K562 (cell line): ENCODE measurements around the gene ADAR. TPM values are rescaled to one million over a fixed set of nuclear protein-coding genes. Genes with fewer than 3 reads are reported as not detected.

Experiments used
- ATAC-seq: fragments of 200-7000 bp; cut with Tn5 transposase; 3 replicates; pipeline ENCODE4 v1.9.1; 2020; ENCODE audit warnings: moderate library complexity
- BruUV-seq: library from RNA; stranded (reverse); fragments of 400-500 nt; replicated peaks from 2 replicates; lab custom pipeline; 2021; lab: Mats Ljungman, UMichigan
- CTCF ChIA-PET: fragments of 300-600 bp; formaldehyde crosslinking; extraction: SDS; loops from one replicate; lab custom pipeline; 2021; ENCODE audit warnings: low intra/inter-chr PET ratio; lab: Yijun Ruan, JAX
- POLR2A ChIA-PET: fragments of 300-600, 350-650 bp; sonication (Branson Sonifier 250); formaldehyde crosslinking; extraction: SDS; loops from one replicate; lab custom pipeline; 2021; ENCODE audit warnings: antibody characterized with exemption, inconsistent platforms; lab: Yijun Ruan, JAX
- DNase-seq, 4 experiments: peaks; one replicate each; pipeline versions ENCODE4 v3.0.0 to v3.0.0-alpha.2; 2011 to 2018; ENCODE audit warnings: low spot score in 3 of 4, mixed read lengths in 3 of 4; ENCODE audit errors: extremely low read depth in 1 of 4
- FAIRE-seq: peaks from 2 replicates; lab custom pipeline; 2011; peaks lifted over from hg19 to GRCh38; lab: Jason Lieb, UNC
- H2AFZ ChIP-seq: 2 replicates; pipeline ENCODE4 v1.6.0; 2011; ENCODE audit warnings: low read depth, low read length, control low read depth, inconsistent platforms
- H3K27ac ChIP-seq: fragments of 200-600 bp; 3 replicates; pipeline ENCODE4 v1.8.0; 2011; ENCODE audit warnings: low read depth, mild to moderate bottlenecking, control low read depth, inconsistent platforms, low read length, moderate library complexity, mixed read lengths; ENCODE audit errors: extremely low read depth
- H3K27me3 ChIP-seq, 2 experiments: fragments of 300-600 bp in 1 of 2; 2 replicates in 1 of 2; 3 replicates in 1 of 2; pipeline versions ENCODE4 v1.6.0 to v1.8.0; 2011; ENCODE audit warnings: inconsistent platforms in 2 of 2, low read length in 2 of 2, mild to moderate bottlenecking in 1 of 2, mixed read lengths in 1 of 2, moderate library complexity in 1 of 2; ENCODE audit not compliant: control insufficient read depth in 2 of 2, insufficient read depth in 2 of 2
- H3K36me3 ChIP-seq: fragments of 300-600 bp; 3 replicates; pipeline ENCODE4 v1.8.0; 2011; ENCODE audit warnings: mild to moderate bottlenecking, low read length, inconsistent platforms; ENCODE audit not compliant: control insufficient read depth, insufficient read depth
- H3K4me1 ChIP-seq, 2 experiments: fragments of 200-600 bp in 1 of 2; replicated peaks in 1 of 2; 2 replicates in 1 of 2; 3 replicates in 1 of 2; pipeline versions ENCODE4 v1.5.1 to v1.8.0; 2011; ENCODE audit warnings: inconsistent platforms in 2 of 2, low read length in 2 of 2, mild to moderate bottlenecking in 1 of 2, mixed read lengths in 1 of 2, moderate library complexity in 1 of 2; ENCODE audit not compliant: control insufficient read depth in 2 of 2, insufficient read depth in 2 of 2
- H3K4me2 ChIP-seq: 2 replicates; pipeline ENCODE4 v1.6.1; 2011; ENCODE audit warnings: low read length, control low read depth, inconsistent platforms, mixed read lengths; ENCODE audit not compliant: insufficient read depth
- H3K4me3 ChIP-seq: fragments of 200-600 bp; sonication (generic), shearing (Covaris generic); 2 replicates; pipeline ENCODE4 v1.5.1; 2016; ENCODE audit warnings: control low read depth, inconsistent platforms
- H3K79me2 ChIP-seq: fragments of 200-600 bp; 3 replicates; pipeline ENCODE4 v1.8.0; 2011; ENCODE audit warnings: low read length, inconsistent platforms; ENCODE audit not compliant: control insufficient read depth, insufficient read depth
- H3K9ac ChIP-seq, 2 experiments: 2 replicates each; pipeline versions ENCODE4 v1.6.0 to v1.6.1; 2011; ENCODE audit warnings: low read depth in 2 of 2, low read length in 2 of 2, control low read depth in 1 of 2, inconsistent platforms in 1 of 2, mild to moderate bottlenecking in 1 of 2, mixed read lengths in 1 of 2; ENCODE audit not compliant: insufficient read depth in 1 of 2
- H3K9me1 ChIP-seq: one replicate; pipeline ENCODE4 v1.6.0; 2011; ENCODE audit warnings: inconsistent platforms, mild to moderate bottlenecking, low read length, moderate library complexity; ENCODE audit not compliant: control insufficient read depth, insufficient read depth
- H3K9me3 ChIP-seq: replicated peaks from 2 replicates; pipeline ENCODE4 v1.5.1; 2011; ENCODE audit warnings: low read depth, low read length, inconsistent platforms; ENCODE audit not compliant: control insufficient read depth, insufficient read depth
- H4K20me1 ChIP-seq: replicated peaks from 2 replicates; pipeline ENCODE4 v1.6.1; 2011; ENCODE audit warnings: low read length, inconsistent platforms, mixed read lengths; ENCODE audit not compliant: control insufficient read depth, insufficient read depth
- ARID2 ChIP-seq: fragments of 450-650 bp; IDR thresholded peaks from 2 replicates; pipeline ENCODE4 v1.6.1; 2017; ENCODE audit warnings: antibody characterized with exemption, mild to moderate bottlenecking
- ATF3 ChIP-seq, 2 experiments: fragments of 450-650 bp in 1 of 2; sonication (generic) in 1 of 2; formaldehyde crosslinking in 1 of 2; IDR thresholded peaks in 1 of 2; conservative IDR thresholded peaks in 1 of 2; 2 replicates each; pipeline versions ENCODE4 v1.6.1 to v1.8.1; 2016 to 2023; ENCODE audit warnings: mild to moderate bottlenecking in 2 of 2, moderate library complexity in 2 of 2, inconsistent platforms in 1 of 2, missing genetic modification reagents in 1 of 2
- BRD4 ChIP-seq: fragments of 200-600 bp; sonication (generic); IDR thresholded peaks from 2 replicates; pipeline ENCODE4 v1.6.1; 2017; ENCODE audit warnings: inconsistent platforms
- DACH1 ChIP-seq: fragments of 450-650 bp; IDR thresholded peaks from 2 replicates; pipeline ENCODE4 v1.6.1; 2018; ENCODE audit not compliant: partially characterized antibody
- HLTF ChIP-seq: fragments of 450-650 bp; IDR thresholded peaks from 2 replicates; pipeline ENCODE4 v1.6.1; 2016
- HNRNPL ChIP-seq: fragments of 200-400 bp; formaldehyde crosslinking; IDR thresholded peaks from 2 replicates; pipeline ENCODE4 v1.6.1; 2017; ENCODE audit warnings: low read depth, mild to moderate bottlenecking, low read length
- POLR2AphosphoS5 ChIP-seq: IDR thresholded peaks from 2 replicates; pipeline ENCODE4 v1.6.1; 2011; ENCODE audit warnings: mild to moderate bottlenecking, low read depth, low read length, moderate library complexity; ENCODE audit not compliant: control insufficient read depth, insufficient read depth
- PTRF ChIP-seq: fragments of 450-650 bp; IDR thresholded peaks from 2 replicates; pipeline ENCODE4 v1.6.1; 2016; ENCODE audit warnings: mild to moderate bottlenecking, missing genetic modification characterization, missing compliant biosample characterization
- UBTF ChIP-seq, 2 experiments: IDR thresholded peaks; 2 replicates each; pipeline ENCODE4 v1.6.1; 2012; ENCODE audit warnings: improper control_type of control experiment in 2 of 2, low read depth in 2 of 2, low read length in 2 of 2, borderline replicate concordance in 1 of 2
- ZBTB7A ChIP-seq: IDR thresholded peaks from 2 replicates; pipeline ENCODE4 v1.6.1; 2011; ENCODE audit warnings: low read depth, mild to moderate bottlenecking, low read length, moderate library complexity, borderline replicate concordance; ENCODE audit not compliant: control insufficient read depth
- ZNF224 ChIP-seq: sonication (generic); formaldehyde crosslinking; IDR thresholded peaks from 2 replicates; pipeline ENCODE4 v1.8.0; 2022; ENCODE audit warnings: mild to moderate bottlenecking, missing genetic modification reagents
- ZZZ3 ChIP-seq: fragments of 450-650 bp; IDR thresholded peaks from 2 replicates; pipeline ENCODE4 v1.6.1; 2016; ENCODE audit warnings: antibody characterized with exemption, mild to moderate bottlenecking, moderate library complexity
- WGBS: fragments of 100-300 bp; shearing (Covaris generic); methylation state at CpG from one replicate; pipeline ENCODE4 v1.1.6; 2016; ENCODE audit warnings: low coverage, mixed read lengths; ENCODE audit not compliant: insufficient coverage; ENCODE audit errors: missing lambda C conversion rate; 5-methylcytosine and 5-hydroxymethylcytosine counted together
- in situ Hi-C: fragments of 300-500 bp; cut with MboI; formaldehyde crosslinking; loops from 4 replicates; pipeline ENCODE4 v1.15.0; 2018; ENCODE audit warnings: inconsistent platforms, mixed read lengths
- intact Hi-C: fragments of 100-400 bp; cut with micrococcal nuclease; formaldehyde crosslinking; loops from 2 replicates; pipeline ENCODE4 v1.14.2; 2022
- polyA plus RNA-seq, 8 experiments: library from polyadenylated mRNA; depleted of rRNA in 4 of 8; stranded (reverse) in 5 of 8; unstranded in 3 of 8; fragments of >200 nt; fragmentation: Nextera tagmentation in 2 of 8; fragmentation: Illumina TruSeq in 1 of 8; extraction: Ambion mirVana in 2 of 8; extraction: Trizol in 1 of 8; gene quantifications; 2 replicates each; pipeline versions ENCODE4 v1.2.1 to v1.2.3, GENCODE V29; 2011 to 2014; ENCODE audit warnings: inconsistent platforms in 1 of 8, missing spikeins in 1 of 8
- total RNA-seq, 7 experiments: library from RNA; depleted of rRNA in 6 of 7; stranded (reverse); fragments of >200 nt in 6 of 7; fragmentation: Illumina TruSeq in 2 of 7; extraction: Trizol in 2 of 7; gene quantifications; 2 replicates each; pipeline versions ENCODE4 v1.2.1 to v1.2.3, GENCODE V29; 2011 to 2021; ENCODE audit warnings: low replicate concordance in 1 of 7
- TF ChIP-seq, protein P1 (sequence below): fragments of 450-650 bp; formaldehyde crosslinking; conservative IDR thresholded peaks from 2 replicates; pipeline ENCODE4 v1.4.0; 2022; ENCODE audit warnings: mild to moderate bottlenecking, missing genetic modification characterization

The ADAR gene
- total and polyA plus RNA-seq, 9 of the 15 experiments (the other 6 are each of a cell fraction or from before 2014, with no cell fraction given) = 30.1 to 123 (median 60.2) TPM

DNA sequence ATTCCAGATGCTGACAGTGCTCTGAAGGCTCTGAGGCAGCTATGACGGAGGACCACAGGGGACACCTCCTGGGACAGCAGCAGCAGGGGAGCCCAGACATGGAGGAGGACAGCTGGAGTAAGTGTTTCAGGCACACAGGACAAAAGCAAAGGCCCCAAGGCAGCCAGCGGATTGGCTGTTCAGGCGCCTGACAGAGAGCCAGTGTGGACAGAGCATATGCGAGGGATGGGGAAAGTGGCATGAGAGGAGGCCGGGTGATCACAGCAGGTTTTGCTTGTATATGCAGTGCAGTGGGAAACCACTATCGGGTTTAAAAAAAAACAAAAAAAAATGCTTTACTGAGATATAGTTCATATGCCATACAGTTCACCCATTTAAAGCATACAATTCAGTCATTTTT is 21.3 kb downstream of the ADAR start:
- H3K9me1 ChIP-seq = peaks cover 3% of the 10 kb centered on the region
- no peak overlapping the region for H3K4me2 ChIP-seq
- H3K79me2 ChIP-seq = no peaks in the 10 kb centered on the region
- no peak overlapping the region for H3K27ac ChIP-seq
- H3K9ac ChIP-seq = no peak overlapping the region
- H3K4me3 ChIP-seq = no peak overlapping the region
- intact Hi-C loops = no loop called here
- peaks cover 0 to 4% of the 10 kb centered on the region in 2 experiments; a peak in 1 of 5 replicates for H3K4me1 ChIP-seq
- 94% methylated on average over 6 of the region's 6 CpGs for WGBS
- no peaks in the 10 kb centered on the region for H3K9me3 ChIP-seq
- no peak overlapping the region for H2AFZ ChIP-seq
- ATAC-seq = no peak
- H3K36me3 ChIP-seq = peaks cover 100% of the 10 kb centered on the region
- ChIA-PET CTCF (no interaction called here), POLR2A (no interaction called here)
- BruUV-seq = no TSS peak
- H3K27me3 ChIP-seq = no peaks in the 10 kb centered on the region
- no peak for FAIRE-seq
- H4K20me1 ChIP-seq = no peaks in the 10 kb centered on the region; the same call in 1 of the 2 replicates
- in situ Hi-C loops = no loop called here
- DNase-seq = no peak
- TF ChIP-seq, protein P1, sequence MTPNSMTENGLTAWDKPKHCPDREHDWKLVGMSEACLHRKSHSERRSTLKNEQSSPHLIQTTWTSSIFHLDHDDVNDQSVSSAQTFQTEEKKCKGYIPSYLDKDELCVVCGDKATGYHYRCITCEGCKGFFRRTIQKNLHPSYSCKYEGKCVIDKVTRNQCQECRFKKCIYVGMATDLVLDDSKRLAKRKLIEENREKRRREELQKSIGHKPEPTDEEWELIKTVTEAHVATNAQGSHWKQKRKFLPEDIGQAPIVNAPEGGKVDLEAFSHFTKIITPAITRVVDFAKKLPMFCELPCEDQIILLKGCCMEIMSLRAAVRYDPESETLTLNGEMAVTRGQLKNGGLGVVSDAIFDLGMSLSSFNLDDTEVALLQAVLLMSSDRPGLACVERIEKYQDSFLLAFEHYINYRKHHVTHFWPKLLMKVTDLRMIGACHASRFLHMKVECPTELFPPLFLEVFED (CRISPR knock-in tag) = no peak
- TF ChIP-seq UBTF (IDR thresholded peaks at IDR 0.05; ENCODE audit: borderline replicate concordance in 1 of 2, low read depth in 2 of 2, low read length in 2 of 2) = no peak
- TF ChIP-seq HLTF = no peak
- TF ChIP-seq BRD4 = no peak
- TF ChIP-seq ZNF224 (CRISPR knock-in tag) = no peak
- TF ChIP-seq POLR2AphosphoS5 = no peak
- TF ChIP-seq ZZZ3 = no peak
- no peak for TF ChIP-seq ATF3 (IDR thresholded peaks at IDR 0.05)
- no peak for TF ChIP-seq ATF3 (CRISPR knock-in tag; conservative IDR thresholded peaks at IDR 0.05)
- TF ChIP-seq ARID2 = no peak
- TF ChIP-seq ZBTB7A = no peak
- no peak for TF ChIP-seq DACH1
- no peak for TF ChIP-seq HNRNPL
- TF ChIP-seq PTRF (tag) = no peak
